HFFc6 (cell line): Measurements from ENCODE around the gene C1orf174. TPM values are rescaled to one million over a fixed set of nuclear protein-coding genes. Genes with fewer than 3 reads are reported as not detected.

Source experiments
- DNase-seq: peaks from one replicate; pipeline ENCODE4 v3.0.0-alpha.2; 2018
- H3K27ac Mint-ChIP-seq: 2 replicates; pipeline ENCODE4 v1.8.0; 2020; ENCODE audit warnings: mild to moderate bottlenecking, mixed read lengths
- H3K27me3 Mint-ChIP-seq: 2 replicates; pipeline ENCODE4 v1.8.0; 2021; ENCODE audit warnings: mild to moderate bottlenecking, moderate library complexity, mixed read lengths; ENCODE audit not compliant: insufficient read depth
- H3K36me3 Mint-ChIP-seq: 2 replicates; pipeline ENCODE4 v1.8.0; 2021; ENCODE audit warnings: low read depth, mixed read lengths
- H3K4me1 Mint-ChIP-seq: 2 replicates; pipeline ENCODE4 v1.8.0; 2020; ENCODE audit warnings: low read depth, mixed read lengths
- H3K4me3 Mint-ChIP-seq: 2 replicates; pipeline ENCODE4 v1.8.0; 2020; ENCODE audit warnings: mild to moderate bottlenecking, moderate library complexity, mixed read lengths
- H3K9me3 Mint-ChIP-seq: 2 replicates; pipeline ENCODE4 v1.8.0; 2020; ENCODE audit warnings: mild to moderate bottlenecking, mixed read lengths
- total RNA-seq, 6 experiments: library from RNA; stranded (reverse); fragmentation: NEBNext Ultra II Directional; extraction: Animal tissue kit (Norgen Biotek cat#: 25700); gene quantifications; 2 replicates in 1 of 6; 3 replicates in 5 of 6; pipeline ENCODE4 v1.2.3, GENCODE V29; 2021
- TF ChIP-seq, protein P1 (sequence below): fragments of 200-600 bp; sonication (generic); IDR thresholded peaks from 2 replicates; pipeline ENCODE4 v1.5.0; 2021; ENCODE audit warnings: antibody characterized with exemption, mild to moderate bottlenecking

C1orf174 gene
- total RNA-seq, 6 experiments from 2014 or later: 19.2 to 23.5 (median 20.7) TPM

GRCh38 chr1:3850857-3851256 is 49.2 kb downstream of the C1orf174 start:
- TF ChIP-seq, protein P1, sequence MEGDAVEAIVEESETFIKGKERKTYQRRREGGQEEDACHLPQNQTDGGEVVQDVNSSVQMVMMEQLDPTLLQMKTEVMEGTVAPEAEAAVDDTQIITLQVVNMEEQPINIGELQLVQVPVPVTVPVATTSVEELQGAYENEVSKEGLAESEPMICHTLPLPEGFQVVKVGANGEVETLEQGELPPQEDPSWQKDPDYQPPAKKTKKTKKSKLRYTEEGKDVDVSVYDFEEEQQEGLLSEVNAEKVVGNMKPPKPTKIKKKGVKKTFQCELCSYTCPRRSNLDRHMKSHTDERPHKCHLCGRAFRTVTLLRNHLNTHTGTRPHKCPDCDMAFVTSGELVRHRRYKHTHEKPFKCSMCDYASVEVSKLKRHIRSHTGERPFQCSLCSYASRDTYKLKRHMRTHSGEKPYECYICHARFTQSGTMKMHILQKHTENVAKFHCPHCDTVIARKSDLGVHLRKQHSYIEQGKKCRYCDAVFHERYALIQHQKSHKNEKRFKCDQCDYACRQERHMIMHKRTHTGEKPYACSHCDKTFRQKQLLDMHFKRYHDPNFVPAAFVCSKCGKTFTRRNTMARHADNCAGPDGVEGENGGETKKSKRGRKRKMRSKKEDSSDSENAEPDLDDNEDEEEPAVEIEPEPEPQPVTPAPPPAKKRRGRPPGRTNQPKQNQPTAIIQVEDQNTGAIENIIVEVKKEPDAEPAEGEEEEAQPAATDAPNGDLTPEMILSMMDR: no peak
- H3K4me3 Mint-ChIP-seq: no peak overlapping the region
- H3K4me1 Mint-ChIP-seq: peaks cover 22% of the 10 kb centered on the region
- H3K27me3 Mint-ChIP-seq: peaks cover 5% of the 10 kb centered on the region
- no peaks in the 10 kb centered on the region for H3K9me3 Mint-ChIP-seq
- no peak overlapping the region for H3K27ac Mint-ChIP-seq
- peaks cover 4% of the 10 kb centered on the region for H3K36me3 Mint-ChIP-seq
- no peak for DNase-seq

DNA sequence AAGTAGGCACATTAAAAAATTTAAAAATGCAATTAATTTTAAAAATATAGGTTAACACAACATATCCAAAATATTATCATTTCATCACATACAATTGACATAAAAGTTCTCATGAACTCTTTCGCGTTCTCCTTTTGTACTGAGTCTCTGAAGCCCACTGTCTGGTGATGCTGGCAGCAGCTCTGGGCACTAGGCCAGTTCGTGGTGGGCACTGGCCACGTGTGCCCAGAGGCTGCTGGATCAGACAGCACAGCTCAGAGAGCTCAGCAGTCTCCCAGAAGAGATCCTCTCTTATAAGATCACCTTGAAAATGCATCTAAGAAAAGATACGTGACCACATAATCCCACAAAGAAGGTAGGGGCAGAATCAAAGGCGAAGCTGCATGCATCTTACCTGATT is 53.0 kb downstream of the C1orf174 start:
- Mint-ChIP-seq H3K4me3 (no peak overlapping the region), H3K4me1 (no peaks in the 10 kb centered on the region), H3K9me3 (no peaks in the 10 kb centered on the region), H3K27ac (no peak overlapping the region), H3K36me3 (peaks cover 4% of the 10 kb centered on the region), H3K27me3 (peaks cover 4% of the 10 kb centered on the region; the same call in 1 of the 2 replicates)
- no peak for DNase-seq
- TF ChIP-seq, protein P1: no peak

GRCh38 chr1:3846541-3846940 is 53.5 kb downstream of the C1orf174 start:
- Mint-ChIP-seq H3K27ac (no peak overlapping the region), H3K4me3 (no peak overlapping the region), H3K36me3 (peaks cover 7% of the 10 kb centered on the region), H3K27me3 (peaks cover 2% of the 10 kb centered on the region; the same call in 1 of the 2 replicates), H3K4me1 (no peaks in the 10 kb centered on the region), H3K9me3 (no peaks in the 10 kb centered on the region)
- DNase-seq: no peak
- TF ChIP-seq, protein P1: no peak

DNA sequence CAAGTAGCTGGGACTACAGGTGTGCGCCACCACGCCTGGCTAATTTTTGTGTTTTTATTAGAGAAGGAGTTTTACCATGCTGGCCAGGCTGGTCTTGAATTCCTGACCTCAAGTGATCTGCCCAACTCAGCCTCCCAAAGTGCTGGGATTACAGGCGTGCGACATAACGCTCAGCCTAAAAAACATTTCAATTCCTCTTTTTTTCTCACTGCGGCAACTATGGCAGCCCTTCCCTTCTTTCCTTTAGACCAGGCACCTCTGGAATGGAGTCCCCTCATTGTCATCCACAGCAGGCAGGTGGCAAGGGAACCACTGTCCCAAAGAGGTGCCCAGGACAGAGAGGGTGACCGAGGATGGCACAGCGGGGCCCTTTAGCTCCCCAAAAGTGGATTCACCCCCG is 57.2 kb downstream of the C1orf174 start:
- no peak for DNase-seq
- TF ChIP-seq, protein P1: no peak
- Mint-ChIP-seq H3K27ac (no peak overlapping the region), H3K4me3 (no peak overlapping the region), H3K4me1 (no peaks in the 10 kb centered on the region), H3K36me3 (peaks cover 38% of the 10 kb centered on the region), H3K9me3 (peaks cover 5% of the 10 kb centered on the region), H3K27me3 (no peaks in the 10 kb centered on the region; the same call in 1 of the 2 replicates)

GRCh38 chr1:3841491-3841890 is 58.6 kb downstream of the C1orf174 start:
- Mint-ChIP-seq H3K27ac (no peak overlapping the region), H3K36me3 (peaks cover 50% of the 10 kb centered on the region), H3K4me3 (no peak overlapping the region), H3K4me1 (no peaks in the 10 kb centered on the region), H3K27me3 (no peaks in the 10 kb centered on the region; the same call in 1 of the 2 replicates), H3K9me3 (peaks cover 15% of the 10 kb centered on the region)
- TF ChIP-seq, protein P1: no peak
- DNase-seq: no peak

Other genes with a start within 250 kb of the C1orf174 start
- not detected for gene TP73, start 247.8 kb downstream of the C1orf174 start, total RNA-seq
- gene CCDC27, start 147.8 kb downstream of the C1orf174 start, total RNA-seq: not detected
- gene SMIM1, start 127.5 kb downstream of the C1orf174 start, total RNA-seq: 1 to 10 TPM in 4 of 6 experiments, under 1 TPM in 2; 0.38 to 3.4 (median 1.6) TPM
- gene LRRC47, start 103.8 kb downstream of the C1orf174 start, total RNA-seq: 10 to 100 TPM; 39.1 to 51.0 (median 45.2) TPM
- 10 to 100 TPM; 43.2 to 63.4 (median 52.9) TPM for gene CEP104, start 43.1 kb downstream of the C1orf174 start, total RNA-seq
- 1 to 10 TPM; 4.5 to 5.8 (median 5.2) TPM for gene DFFB, start 42.8 kb downstream of the C1orf174 start, total RNA-seq